K562 (cell line): ENCODE results near the gene HOXD9. TPM values are rescaled to one million over a fixed set of nuclear protein-coding genes. Genes with fewer than 3 reads are reported as not detected.
A peak's percentile ranks its signal among the peaks of the same experiment; 100 is the strongest.

Experiments used
- ATAC-seq: fragments of 200-7000 bp; cut with Tn5 transposase; 3 replicates; pipeline ENCODE4 v1.9.1; 2020; ENCODE audit warnings: moderate library complexity
- BruUV-seq: library from RNA; stranded (reverse); fragments of 400-500 nt; replicated peaks from 2 replicates; lab custom pipeline; 2021; lab: Mats Ljungman, UMichigan
- CTCF ChIA-PET: fragments of 300-600 bp; formaldehyde crosslinking; extraction: SDS; loops from one replicate; lab custom pipeline; 2021; ENCODE audit warnings: low intra/inter-chr PET ratio; lab: Yijun Ruan, JAX
- POLR2A ChIA-PET: fragments of 300-600, 350-650 bp; sonication (Branson Sonifier 250); formaldehyde crosslinking; extraction: SDS; loops from one replicate; lab custom pipeline; 2021; ENCODE audit warnings: antibody characterized with exemption, inconsistent platforms; lab: Yijun Ruan, JAX
- DNase-seq, 4 experiments: peaks; one replicate each; pipeline versions ENCODE4 v3.0.0 to v3.0.0-alpha.2; 2011 to 2018; ENCODE audit warnings: low spot score in 3 of 4, mixed read lengths in 3 of 4; ENCODE audit errors: extremely low read depth in 1 of 4
- FAIRE-seq: peaks from 2 replicates; lab custom pipeline; 2011; peaks lifted over from hg19 to GRCh38; lab: Jason Lieb, UNC
- H2AFZ ChIP-seq: 2 replicates; pipeline ENCODE4 v1.6.0; 2011; ENCODE audit warnings: low read depth, low read length, control low read depth, inconsistent platforms
- H3K27ac ChIP-seq: fragments of 200-600 bp; 3 replicates; pipeline ENCODE4 v1.8.0; 2011; ENCODE audit warnings: low read depth, mild to moderate bottlenecking, control low read depth, inconsistent platforms, low read length, moderate library complexity, mixed read lengths; ENCODE audit errors: extremely low read depth
- H3K27me3 ChIP-seq, 2 experiments: fragments of 300-600 bp in 1 of 2; 2 replicates in 1 of 2; 3 replicates in 1 of 2; pipeline versions ENCODE4 v1.6.0 to v1.8.0; 2011; ENCODE audit warnings: inconsistent platforms in 2 of 2, low read length in 2 of 2, mild to moderate bottlenecking in 1 of 2, mixed read lengths in 1 of 2, moderate library complexity in 1 of 2; ENCODE audit not compliant: control insufficient read depth in 2 of 2, insufficient read depth in 2 of 2
- H3K36me3 ChIP-seq: fragments of 300-600 bp; 3 replicates; pipeline ENCODE4 v1.8.0; 2011; ENCODE audit warnings: mild to moderate bottlenecking, low read length, inconsistent platforms; ENCODE audit not compliant: control insufficient read depth, insufficient read depth
- H3K4me1 ChIP-seq, 2 experiments: fragments of 200-600 bp in 1 of 2; replicated peaks in 1 of 2; 2 replicates in 1 of 2; 3 replicates in 1 of 2; pipeline versions ENCODE4 v1.5.1 to v1.8.0; 2011; ENCODE audit warnings: inconsistent platforms in 2 of 2, low read length in 2 of 2, mild to moderate bottlenecking in 1 of 2, mixed read lengths in 1 of 2, moderate library complexity in 1 of 2; ENCODE audit not compliant: control insufficient read depth in 2 of 2, insufficient read depth in 2 of 2
- H3K4me2 ChIP-seq: 2 replicates; pipeline ENCODE4 v1.6.1; 2011; ENCODE audit warnings: low read length, control low read depth, inconsistent platforms, mixed read lengths; ENCODE audit not compliant: insufficient read depth
- H3K4me3 ChIP-seq: fragments of 200-600 bp; sonication (generic), shearing (Covaris generic); 2 replicates; pipeline ENCODE4 v1.5.1; 2016; ENCODE audit warnings: control low read depth, inconsistent platforms
- H3K79me2 ChIP-seq: fragments of 200-600 bp; 3 replicates; pipeline ENCODE4 v1.8.0; 2011; ENCODE audit warnings: low read length, inconsistent platforms; ENCODE audit not compliant: control insufficient read depth, insufficient read depth
- H3K9ac ChIP-seq, 2 experiments: 2 replicates each; pipeline versions ENCODE4 v1.6.0 to v1.6.1; 2011; ENCODE audit warnings: low read depth in 2 of 2, low read length in 2 of 2, control low read depth in 1 of 2, inconsistent platforms in 1 of 2, mild to moderate bottlenecking in 1 of 2, mixed read lengths in 1 of 2; ENCODE audit not compliant: insufficient read depth in 1 of 2
- H3K9me1 ChIP-seq: one replicate; pipeline ENCODE4 v1.6.0; 2011; ENCODE audit warnings: inconsistent platforms, mild to moderate bottlenecking, low read length, moderate library complexity; ENCODE audit not compliant: control insufficient read depth, insufficient read depth
- H3K9me3 ChIP-seq: replicated peaks from 2 replicates; pipeline ENCODE4 v1.5.1; 2011; ENCODE audit warnings: low read depth, low read length, inconsistent platforms; ENCODE audit not compliant: control insufficient read depth, insufficient read depth
- H4K20me1 ChIP-seq: replicated peaks from 2 replicates; pipeline ENCODE4 v1.6.1; 2011; ENCODE audit warnings: low read length, inconsistent platforms, mixed read lengths; ENCODE audit not compliant: control insufficient read depth, insufficient read depth
- ETV5 ChIP-seq: sonication (generic); formaldehyde crosslinking; IDR thresholded peaks from 2 replicates; pipeline ENCODE4 v1.4.0; 2020; ENCODE audit warnings: low read depth, mild to moderate bottlenecking, missing genetic modification reagents
- NCOA1 ChIP-seq: fragments of 450-650 bp; IDR thresholded peaks from 2 replicates; pipeline ENCODE4 v1.6.1; 2016; ENCODE audit warnings: low read depth
- RBFOX2 ChIP-seq: fragments of 200-400 bp; formaldehyde crosslinking; IDR thresholded peaks from 2 replicates; pipeline ENCODE4 v1.6.1; 2017; ENCODE audit warnings: low read depth, mild to moderate bottlenecking, low read length, moderate library complexity
- RFX1 ChIP-seq: fragments of 450-650 bp; IDR thresholded peaks from 2 replicates; pipeline ENCODE4 v1.6.1; 2016; ENCODE audit warnings: mild to moderate bottlenecking, moderate library complexity
- UBTF ChIP-seq, 2 experiments: IDR thresholded peaks; 2 replicates each; pipeline ENCODE4 v1.6.1; 2012; ENCODE audit warnings: improper control_type of control experiment in 2 of 2, low read depth in 2 of 2, low read length in 2 of 2, borderline replicate concordance in 1 of 2
- ZBTB7A ChIP-seq: IDR thresholded peaks from 2 replicates; pipeline ENCODE4 v1.6.1; 2011; ENCODE audit warnings: low read depth, mild to moderate bottlenecking, low read length, moderate library complexity, borderline replicate concordance; ENCODE audit not compliant: control insufficient read depth
- ZNF316 ChIP-seq: fragments of 450-650 bp; IDR thresholded peaks from 2 replicates; pipeline ENCODE4 v1.6.1; 2016
- ZNF445 ChIP-seq: fragments of 250-450 bp; sonication (Bioruptor Pico); IDR thresholded peaks from 2 replicates; pipeline ENCODE4 v1.4.0; 2020; ENCODE audit warnings: low read depth, mild to moderate bottlenecking, moderate library complexity
- ZNF668 ChIP-seq: fragments of 250-450 bp; sonication (Bioruptor Pico); IDR thresholded peaks from 2 replicates; pipeline ENCODE4 v1.8.0; 2022; ENCODE audit warnings: mild to moderate bottlenecking, inconsistent platforms
- ZNF76 ChIP-seq: fragments of 250-450 bp; sonication (Bioruptor Pico); IDR thresholded peaks from 2 replicates; pipeline ENCODE4 v1.4.0; 2020; ENCODE audit warnings: mild to moderate bottlenecking, moderate library complexity, borderline replicate concordance
- WGBS: fragments of 100-300 bp; shearing (Covaris generic); methylation state at CpG from one replicate; pipeline ENCODE4 v1.1.6; 2016; ENCODE audit warnings: low coverage, mixed read lengths; ENCODE audit not compliant: insufficient coverage; ENCODE audit errors: missing lambda C conversion rate; 5-methylcytosine and 5-hydroxymethylcytosine counted together
- in situ Hi-C: fragments of 300-500 bp; cut with MboI; formaldehyde crosslinking; loops from 4 replicates; pipeline ENCODE4 v1.15.0; 2018; ENCODE audit warnings: inconsistent platforms, mixed read lengths
- intact Hi-C: fragments of 100-400 bp; cut with micrococcal nuclease; formaldehyde crosslinking; loops from 2 replicates; pipeline ENCODE4 v1.14.2; 2022
- polyA plus RNA-seq, 8 experiments: library from polyadenylated mRNA; depleted of rRNA in 4 of 8; stranded (reverse) in 5 of 8; unstranded in 3 of 8; fragments of >200 nt; fragmentation: Nextera tagmentation in 2 of 8; fragmentation: Illumina TruSeq in 1 of 8; extraction: Ambion mirVana in 2 of 8; extraction: Trizol in 1 of 8; gene quantifications; 2 replicates each; pipeline versions ENCODE4 v1.2.1 to v1.2.3, GENCODE V29; 2011 to 2014; ENCODE audit warnings: inconsistent platforms in 1 of 8, missing spikeins in 1 of 8
- total RNA-seq, 7 experiments: library from RNA; depleted of rRNA in 6 of 7; stranded (reverse); fragments of >200 nt in 6 of 7; fragmentation: Illumina TruSeq in 2 of 7; extraction: Trizol in 2 of 7; gene quantifications; 2 replicates each; pipeline versions ENCODE4 v1.2.1 to v1.2.3, GENCODE V29; 2011 to 2021; ENCODE audit warnings: low replicate concordance in 1 of 7

Gene HOXD9
- total and polyA plus RNA-seq, 9 of the 15 experiments (the other 6 are each of a cell fraction or from before 2014, with no cell fraction given): not detected

- TF ChIP-seq ZBTB7A: no peak
- TF ChIP-seq ZNF445 (CRISPR knock-in tag): no peak
- TF ChIP-seq ETV5 (CRISPR knock-in tag): no peak
- TF ChIP-seq RFX1: no peak
- TF ChIP-seq ZNF76 (CRISPR knock-in tag): no peak
- TF ChIP-seq RBFOX2: no peak
Measured at GRCh38 chr2:176166272-176166671, 43.8 kb downstream of the HOXD9 start (continued).

GRCh38 chr2:176167398-176167797, 44.9 kb downstream of the HOXD9 start:
- H3K27ac ChIP-seq: no peak overlapping the region
- no peaks in the 10 kb centered on the region for H3K9me3 ChIP-seq
- DNase-seq (no peak), FAIRE-seq (no peak), ATAC-seq (no peak)
- no TSS peak for BruUV-seq
- peaks cover 0 to 24% of the 10 kb centered on the region in 2 experiments; a peak in 3 of 5 replicates for H3K4me1 ChIP-seq
- H3K4me3 ChIP-seq: no peak overlapping the region
- ChIA-PET POLR2A (interaction anchor here (0.6 kb wide), 1 partner anchor 107 kb away, joined by 3 read pairs; no protein-coding TSS in a partner anchor), CTCF (interaction anchor here (0.6 kb wide), 1 partner anchor 549 kb away, joined by 3 read pairs; no protein-coding TSS in a partner anchor)
- peaks cover 41 to 57% of the 10 kb centered on the region in 2 experiments for H3K27me3 ChIP-seq
- in situ Hi-C loops: no loop called here
- WGBS: 0% methylated on average over 1 of the region's 1 CpG
- H3K79me2 ChIP-seq: no peaks in the 10 kb centered on the region
- H4K20me1 ChIP-seq: no peaks in the 10 kb centered on the region; the same call in 1 of the 2 replicates
- intact Hi-C loops: no loop called here
- H3K9me1 ChIP-seq: no peaks in the 10 kb centered on the region
- no peak overlapping the region for H3K9ac ChIP-seq
- H3K36me3 ChIP-seq: no peaks in the 10 kb centered on the region
- no peak overlapping the region for H3K4me2 ChIP-seq
- H2AFZ ChIP-seq: no peak overlapping the region
- TF ChIP-seq UBTF (IDR thresholded peaks at IDR 0.05; ENCODE audit: borderline replicate concordance in 1 of 2, low read depth in 2 of 2, low read length in 2 of 2): no peak
- TF ChIP-seq ZNF316: peak; percentile 77
- TF ChIP-seq ZNF668 (CRISPR knock-in tag): no peak
- no peak for TF ChIP-seq NCOA1
